CD4-positive, alpha-beta T cell (primary cell): ENCODE data around the gene UTP25. TPM values are rescaled to one million over a fixed set of nuclear protein-coding genes. Genes with fewer than 3 reads are reported as not detected.
A peak's percentile ranks its signal among the peaks of the same experiment; 100 is the strongest.

ENCODE experiments used
- ATAC-seq: fragments of 200-7000 bp; cut with Tn5 transposase; one replicate; pipeline ENCODE4 v1.10.0; 2022; ENCODE audit warnings: mild to moderate bottlenecking; ENCODE audit not compliant: poor library complexity
- CTCF ChIA-PET: fragments of 350-600 bp; sonication (Branson Sonifier 250); formaldehyde crosslinking; loops from one replicate; lab custom pipeline; 2021; ENCODE audit warnings: antibody characterized with exemption, inconsistent platforms; lab: Charles Lee
- POLR2A ChIA-PET: fragments of 350-600 bp; sonication (Branson Sonifier 250); formaldehyde crosslinking; loops from one replicate; lab custom pipeline; 2021; ENCODE audit warnings: antibody characterized with exemption, inconsistent platforms; lab: Charles Lee
- DNase-seq, 14 experiments: peaks; one replicate each; pipeline ENCODE4 v3.0.0-alpha.2; 2013 to 2020; ENCODE audit warnings: mixed read lengths in 2 of 14
- H3K27ac ChIP-seq, 2 donors: one replicate each; pipeline versions ENCODE4 v1.5.1 to v1.7.0; 2013; ENCODE audit warnings: low read length in 2 of 2, low read depth in 1 of 2, mild to moderate bottlenecking in 1 of 2
- H3K27me3 ChIP-seq, 2 experiments: 1 replicate in 1 of 2; 2 replicates in 1 of 2; pipeline versions ENCODE4 v1.6.1 to v1.7.0; 2013; ENCODE audit warnings: low read length in 2 of 2, control low read depth in 1 of 2, mild to moderate bottlenecking in 1 of 2, moderate library complexity in 1 of 2; ENCODE audit not compliant: insufficient read depth in 2 of 2, control insufficient read depth in 1 of 2
- H3K36me3 ChIP-seq: one replicate; pipeline ENCODE4 v1.6.1; 2013; ENCODE audit warnings: low read length, control low read depth; ENCODE audit not compliant: insufficient read depth
- H3K4me1 ChIP-seq: one replicate; pipeline ENCODE4 v1.6.1; 2013; ENCODE audit warnings: low read length, control low read depth; ENCODE audit not compliant: insufficient read depth
- H3K4me3 ChIP-seq: one replicate; pipeline ENCODE4 v1.5.1; 2013; ENCODE audit warnings: mild to moderate bottlenecking, low read length, moderate library complexity
- H3K9me3 ChIP-seq, 2 experiments: 1 replicate in 1 of 2; 2 replicates in 1 of 2; pipeline versions ENCODE4 v1.6.1 to v1.7.0; 2013; ENCODE audit warnings: low read length in 2 of 2, mild to moderate bottlenecking in 2 of 2, control low read depth in 1 of 2, moderate library complexity in 1 of 2; ENCODE audit not compliant: control insufficient read depth in 1 of 2, insufficient read depth in 1 of 2
- H3K27ac Mint-ChIP-seq: one replicate; pipeline ENCODE4 v1.8.0; 2020; ENCODE audit warnings: mixed read lengths
- H3K27me3 Mint-ChIP-seq: one replicate; pipeline ENCODE4 v1.8.0; 2021; ENCODE audit warnings: mixed read lengths
- H3K36me3 Mint-ChIP-seq: one replicate; pipeline ENCODE4 v1.8.0; 2021; ENCODE audit warnings: low read depth, mixed read lengths
- H3K4me1 Mint-ChIP-seq: one replicate; pipeline ENCODE4 v1.8.0; 2021; ENCODE audit warnings: low read depth, mixed read lengths
- H3K4me3 Mint-ChIP-seq: one replicate; pipeline ENCODE4 v1.8.0; 2020; ENCODE audit warnings: mild to moderate bottlenecking, mixed read lengths
- H3K9me3 Mint-ChIP-seq: one replicate; pipeline ENCODE4 v1.8.0; 2020; ENCODE audit warnings: mixed read lengths
- intact Hi-C, 2 experiments: fragments of 100-400 bp; cut with DNase I in 1 of 2; cut with micrococcal nuclease in 1 of 2; formaldehyde crosslinking; loops; one replicate each; pipeline versions ENCODE4 v1.15.1 to v1.9.0; 2023 to 2025; cut with DNase I, micrococcal nuclease
- total RNA-seq, 174 experiments: library from RNA in 2 of 174; stranded (reverse) in 2 of 174; gene quantifications; one replicate each; pipeline ENCODE4 v1.2.3 and lab custom pipeline; 2021 to 2026
- TF ChIP-seq, protein P1 (sequence below): fragments of 200-600 bp; IDR thresholded peaks from one replicate; pipeline ENCODE4 v1.8.0; 2022; ENCODE audit warnings: antibody characterized with exemption, mild to moderate bottlenecking

UTP25 gene
- total RNA-seq, 2 experiments from 2014 or later: 6.0 to 6.4 TPM

- Histone ChIP-seq H3K27me3 (peaks cover 6 to 10% of the 10 kb centered on the region in 2 experiments), H3K4me1 (no peaks in the 10 kb centered on the region), H3K9me3 (no peaks in the 10 kb centered on the region), H3K36me3 (no peaks in the 10 kb centered on the region), H3K4me3 (no peak overlapping the region), H3K27ac (no peak overlapping the region)
- TF ChIP-seq, protein P1, sequence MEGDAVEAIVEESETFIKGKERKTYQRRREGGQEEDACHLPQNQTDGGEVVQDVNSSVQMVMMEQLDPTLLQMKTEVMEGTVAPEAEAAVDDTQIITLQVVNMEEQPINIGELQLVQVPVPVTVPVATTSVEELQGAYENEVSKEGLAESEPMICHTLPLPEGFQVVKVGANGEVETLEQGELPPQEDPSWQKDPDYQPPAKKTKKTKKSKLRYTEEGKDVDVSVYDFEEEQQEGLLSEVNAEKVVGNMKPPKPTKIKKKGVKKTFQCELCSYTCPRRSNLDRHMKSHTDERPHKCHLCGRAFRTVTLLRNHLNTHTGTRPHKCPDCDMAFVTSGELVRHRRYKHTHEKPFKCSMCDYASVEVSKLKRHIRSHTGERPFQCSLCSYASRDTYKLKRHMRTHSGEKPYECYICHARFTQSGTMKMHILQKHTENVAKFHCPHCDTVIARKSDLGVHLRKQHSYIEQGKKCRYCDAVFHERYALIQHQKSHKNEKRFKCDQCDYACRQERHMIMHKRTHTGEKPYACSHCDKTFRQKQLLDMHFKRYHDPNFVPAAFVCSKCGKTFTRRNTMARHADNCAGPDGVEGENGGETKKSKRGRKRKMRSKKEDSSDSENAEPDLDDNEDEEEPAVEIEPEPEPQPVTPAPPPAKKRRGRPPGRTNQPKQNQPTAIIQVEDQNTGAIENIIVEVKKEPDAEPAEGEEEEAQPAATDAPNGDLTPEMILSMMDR: no peak
- DNase-seq (no peak), ATAC-seq (no peak)
- ChIA-PET CTCF (no interaction called here), POLR2A (no interaction called here)
- peaks cover 68% of the 10 kb centered on the region for H3K27me3 Mint-ChIP-seq
- H3K9me3 Mint-ChIP-seq: no peaks in the 10 kb centered on the region
- intact Hi-C loops: no loop called here
- no peak overlapping the region for H3K27ac Mint-ChIP-seq
- no peaks in the 10 kb centered on the region for H3K36me3 Mint-ChIP-seq
- no peak overlapping the region for H3K4me3 Mint-ChIP-seq
- H3K4me1 Mint-ChIP-seq: no peaks in the 10 kb centered on the region
Observed at GRCh38 chr1:209883341-209883971, 55.7 kb downstream of the UTP25 start.

- ChIA-PET CTCF (no interaction called here), POLR2A (no interaction called here)
- intact Hi-C loops: no loop called here
- H3K4me3 ChIP-seq: no peak overlapping the region
- no peaks in the 10 kb centered on the region for H3K4me1 ChIP-seq
- H3K36me3 Mint-ChIP-seq: no peaks in the 10 kb centered on the region
- H3K9me3 Mint-ChIP-seq: no peaks in the 10 kb centered on the region
- H3K27ac ChIP-seq: no peak overlapping the region
- H3K27me3 ChIP-seq: peaks cover 6 to 10% of the 10 kb centered on the region in 2 experiments
- DNase-seq: no peak
- no peak overlapping the region for H3K4me3 Mint-ChIP-seq
- no peak overlapping the region for H3K27ac Mint-ChIP-seq
- H3K9me3 ChIP-seq: peaks cover 0 to 2% of the 10 kb centered on the region in 2 experiments
- no peaks in the 10 kb centered on the region for H3K4me1 Mint-ChIP-seq
- ATAC-seq: no peak
- peaks cover 61% of the 10 kb centered on the region for H3K27me3 Mint-ChIP-seq
- no peaks in the 10 kb centered on the region for H3K36me3 ChIP-seq
- TF ChIP-seq, protein P1: no peak
Observed at GRCh38 chr1:209884249-209884648, 56.5 kb downstream of the UTP25 start.

DNA sequence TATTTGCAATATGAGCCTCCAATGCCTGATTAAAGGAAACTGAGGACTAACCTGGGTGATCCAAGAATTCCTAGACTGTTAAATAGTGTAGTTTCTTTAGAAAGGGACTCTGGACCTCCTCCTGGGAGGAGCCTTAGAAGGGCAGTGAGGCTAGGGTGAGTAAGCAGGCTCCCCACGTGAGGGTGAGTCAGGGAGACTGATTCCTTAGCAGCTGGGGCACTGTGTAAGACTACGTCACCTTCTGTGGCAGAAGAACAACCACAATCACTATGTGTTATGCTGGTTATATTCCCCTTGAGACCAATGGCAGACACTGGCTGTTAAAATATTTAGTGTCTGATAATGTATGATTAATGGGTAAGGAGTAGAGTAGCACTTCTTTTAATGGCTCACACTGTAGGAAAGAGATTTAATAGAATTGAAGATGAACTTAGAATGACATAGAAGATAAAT, 56.9 kb downstream of the UTP25 start:
- CTCF ChIA-PET: no interaction called here
- peak; percentile 34 for ATAC-seq

More for the DNA sequence above, 56.9 kb downstream of the UTP25 start:
- Histone ChIP-seq H3K4me3 (no peak overlapping the region), H3K27me3 (peaks cover 6 to 10% of the 10 kb centered on the region in 2 experiments), H3K36me3 (no peaks in the 10 kb centered on the region), H3K4me1 (no peaks in the 10 kb centered on the region), H3K9me3 (peaks cover 0 to 3% of the 10 kb centered on the region in 2 experiments), H3K27ac (no peak overlapping the region)
- Mint-ChIP-seq H3K36me3 (no peaks in the 10 kb centered on the region), H3K27ac (no peak overlapping the region), H3K4me1 (no peaks in the 10 kb centered on the region), H3K4me3 (no peak overlapping the region), H3K27me3 (peaks cover 61% of the 10 kb centered on the region), H3K9me3 (no peaks in the 10 kb centered on the region)
- POLR2A ChIA-PET: no interaction called here
- peak in 2 of 14 experiments; percentile 4 to 26 for DNase-seq
- intact Hi-C loops: no loop called here
- TF ChIP-seq, protein P1: no peak
